Stromal cell of bone marrow (primary cell): ENCODE results near the gene TMEM53.
"Not testable (repeated sequence)": the region's sequence is repeated elsewhere in the genome, so short reads cannot be mapped to it uniquely, and the experiment has no call there.

ENCODE experiments used
- DNase-seq: peaks from one replicate; pipeline ENCODE4 v3.0.0-alpha.2; 2012; ENCODE audit warnings: low read depth

TMEM53 gene

DNA sequence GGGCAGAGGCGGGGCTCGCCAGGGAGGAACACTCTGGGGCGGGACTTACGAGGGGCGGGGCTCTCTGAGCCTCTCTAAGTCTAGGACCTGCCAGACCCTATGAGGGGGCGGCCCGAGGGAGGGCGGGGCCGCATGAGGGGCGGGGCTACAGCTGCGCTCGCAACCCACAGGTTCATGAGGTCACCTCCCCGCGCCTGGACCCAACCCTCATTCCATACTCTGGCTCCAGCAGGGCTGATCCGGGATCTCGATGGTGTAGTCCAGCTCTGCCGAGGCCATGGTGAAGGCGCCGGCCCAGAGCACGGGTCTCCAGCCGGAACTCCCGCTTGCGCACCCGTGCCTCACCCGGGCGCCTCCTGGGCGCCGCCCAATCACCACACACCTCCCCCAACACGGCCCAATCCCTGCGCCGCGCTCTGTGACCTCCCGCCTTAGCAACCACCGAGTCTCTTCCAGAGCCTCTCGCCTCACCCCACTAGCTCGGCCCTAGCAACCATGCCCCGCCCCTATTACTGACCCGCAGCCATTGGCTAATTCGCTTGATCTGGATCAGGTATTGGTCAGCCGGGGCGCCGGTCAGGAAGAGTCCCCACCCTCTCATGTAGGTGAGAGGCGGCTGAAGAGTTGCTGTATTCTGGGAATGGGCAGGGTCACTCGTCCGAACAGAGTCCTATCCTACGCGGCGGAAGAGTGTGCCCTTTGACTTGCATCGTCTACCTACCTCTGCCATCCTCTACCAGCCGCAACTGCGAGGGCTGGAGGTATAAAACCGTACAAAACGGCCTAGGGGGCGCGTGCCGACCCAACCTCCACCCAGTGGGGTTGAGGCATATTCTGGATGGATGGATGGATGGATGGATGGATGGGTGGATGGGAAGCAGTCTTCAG, at the start of gene TMEM53, which contains the start of gene ARMH1:
Gene TMEM53 (minus strand): TSS at position 369 of the 888 bp plus-strand sequence. CDS start 90 bp downstream, at position 279.
Gene ARMH1 (plus strand): TSS at position 602 of the 888 bp plus-strand sequence. CDS start 14,984 bp downstream, outside the sequence.
- DNase-seq = peak; percentile 99

DNA sequence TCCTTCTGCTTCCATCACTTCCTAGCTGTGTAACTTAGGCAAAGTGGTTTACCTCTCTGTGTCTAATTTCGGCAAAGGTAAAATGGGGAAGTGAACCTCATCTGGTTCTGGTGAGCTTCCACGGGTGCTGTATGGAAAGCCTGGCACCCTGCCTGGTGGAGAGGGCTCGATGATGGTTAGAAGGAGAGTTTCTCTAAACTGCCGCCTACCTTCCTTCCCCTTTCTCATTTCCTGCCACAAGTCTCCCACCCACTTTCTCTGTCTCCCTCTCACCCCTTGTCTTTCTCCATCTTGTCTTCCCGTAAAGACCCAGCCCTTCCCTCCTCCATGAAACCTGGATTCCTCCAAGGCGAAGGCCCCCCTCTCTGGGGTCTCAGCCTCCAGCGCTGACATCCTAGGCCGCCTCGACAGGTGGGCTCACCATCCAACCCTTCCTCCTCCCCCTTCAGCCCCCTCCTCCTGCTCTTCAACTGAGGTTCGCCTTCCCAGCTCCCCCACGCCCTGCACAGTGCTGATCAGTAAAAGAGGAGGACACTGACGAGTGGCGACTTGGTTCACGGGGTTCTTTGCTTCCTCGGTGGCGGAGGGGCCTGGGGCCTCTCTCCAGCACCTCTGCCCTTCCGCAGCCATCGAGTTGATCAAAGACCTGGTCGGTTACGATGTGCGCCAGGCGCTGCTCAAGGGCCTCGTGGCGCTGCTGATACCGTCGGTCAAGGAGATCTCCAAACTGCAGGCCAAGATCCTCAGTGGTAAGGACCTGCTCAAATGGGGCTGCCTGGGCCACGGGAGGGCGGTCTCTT, 49.4 kb upstream of the TMEM53 start:
- DNase-seq = no peak

DNA sequence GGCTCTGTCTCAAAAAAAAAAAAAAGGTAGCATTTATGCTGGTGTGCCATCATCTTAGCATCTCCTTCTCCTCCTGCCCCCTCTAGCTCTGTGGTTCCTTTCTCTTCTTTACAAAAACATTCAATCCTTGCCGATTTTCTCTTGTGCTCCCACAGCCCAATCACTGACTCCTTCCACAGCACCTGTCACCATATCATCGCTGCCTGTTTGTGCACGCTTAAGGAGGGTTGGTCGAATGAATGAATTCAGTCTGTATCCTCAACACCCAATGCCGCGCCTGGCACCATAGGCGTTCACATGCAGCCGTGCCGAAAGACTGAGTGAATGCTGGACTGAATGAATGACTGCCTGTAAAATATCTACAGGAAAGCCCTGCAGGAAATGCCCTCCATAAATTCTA, 48.8 kb upstream of the TMEM53 start:
- no peak for DNase-seq

DNA sequence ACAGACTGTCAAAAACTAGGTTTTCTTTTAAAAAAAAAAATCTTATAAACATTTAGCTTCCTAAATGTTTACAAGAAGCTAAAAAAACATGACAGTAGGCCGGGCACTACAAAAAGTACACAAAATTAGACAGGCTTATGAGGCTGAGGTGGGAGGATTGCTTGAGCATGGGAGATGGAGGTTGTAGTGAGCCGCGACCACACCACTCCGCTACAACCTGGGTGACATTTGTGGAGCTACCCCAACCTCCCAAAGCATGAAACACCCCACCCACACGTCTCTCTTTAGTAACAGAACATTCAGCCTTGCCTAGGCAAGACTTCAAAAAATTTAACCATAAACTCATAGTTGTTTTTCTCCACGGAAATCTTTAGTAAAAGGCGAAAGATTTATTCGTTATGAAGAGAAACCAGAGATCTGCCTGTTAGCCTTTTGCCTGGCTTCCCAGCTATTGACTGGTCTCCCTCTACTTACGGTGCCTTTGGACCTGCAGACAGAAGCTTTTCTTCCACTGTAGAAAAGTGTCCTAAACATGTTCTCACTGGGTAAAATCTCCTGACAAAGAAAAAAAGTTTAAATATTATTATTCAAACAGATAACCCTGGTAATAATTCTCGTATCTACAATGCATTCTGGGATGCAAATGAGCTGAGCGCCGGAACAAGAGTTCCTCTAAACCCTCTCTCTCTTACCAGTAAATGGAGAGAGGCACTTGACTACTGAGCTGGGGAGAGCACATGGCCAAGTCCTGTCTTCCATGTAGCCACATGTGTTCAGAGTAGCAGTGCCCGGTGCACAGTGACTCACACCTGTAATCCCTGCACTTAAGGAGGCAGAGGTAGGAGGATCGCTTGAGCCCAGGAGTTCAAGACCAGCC, 47.4 kb upstream of the TMEM53 start:
- peak; percentile 44 for DNase-seq

DNA sequence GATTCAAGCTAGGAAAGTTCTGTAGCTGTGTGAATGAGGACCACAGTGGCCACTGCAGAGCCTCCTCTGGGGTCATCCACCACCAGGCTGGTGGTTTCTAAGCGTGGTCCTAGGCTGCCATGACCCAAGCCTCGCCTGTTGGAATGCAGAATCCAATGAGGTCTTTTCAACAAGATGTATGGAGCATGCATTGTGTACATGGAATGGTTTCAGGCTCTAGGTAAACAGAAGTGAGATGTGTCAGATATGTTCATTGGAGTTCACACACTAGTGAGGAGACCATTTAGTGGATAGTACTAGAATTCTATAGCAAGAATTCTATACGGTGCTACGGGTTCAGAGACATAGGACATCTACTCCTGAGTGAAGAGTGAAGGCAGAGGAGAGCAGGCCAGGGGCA, 46.0 kb upstream of the TMEM53 start:
- DNase-seq = no peak

DNA sequence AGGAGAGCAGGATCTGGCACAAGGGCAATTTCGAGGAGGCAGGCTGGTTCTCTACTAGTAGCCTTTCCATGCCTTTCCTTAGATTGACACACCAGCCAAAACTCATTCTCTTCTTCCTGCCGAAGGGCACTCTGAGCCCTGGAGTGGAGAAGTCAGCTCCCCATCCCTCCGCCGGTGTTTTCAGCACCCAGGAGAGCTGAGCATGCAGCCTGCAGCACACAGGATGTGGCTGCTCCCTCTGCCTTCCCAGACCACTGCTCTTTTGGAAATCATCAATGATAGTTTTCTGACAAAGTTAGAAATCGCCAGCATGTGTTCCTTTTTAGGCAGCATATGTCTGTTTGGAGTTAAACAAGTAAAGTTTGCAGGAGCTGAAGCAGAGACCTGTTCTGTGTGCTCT, 45.0 kb upstream of the TMEM53 start:
- DNase-seq = no peak

DNA sequence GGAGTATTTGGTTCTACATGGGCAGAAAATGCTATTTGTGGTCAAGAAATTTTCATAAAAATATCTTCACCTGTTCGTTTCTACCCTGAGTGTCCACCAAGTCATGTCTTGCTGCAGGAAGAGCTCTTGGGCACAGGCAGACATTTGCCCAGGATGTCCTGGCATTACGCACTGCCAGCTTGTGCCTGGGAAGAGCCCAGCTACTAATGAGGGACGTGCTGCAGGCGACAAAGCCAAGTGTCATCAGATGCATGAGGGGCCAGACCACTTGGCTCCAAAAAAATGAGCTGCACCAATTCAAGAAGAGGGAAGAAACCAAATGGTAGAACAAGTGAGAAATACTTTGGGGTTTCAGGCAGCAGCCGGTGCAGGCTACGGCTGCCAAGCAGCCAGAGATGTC, 43.8 kb upstream of the TMEM53 start:
- DNase-seq = no peak

DNA sequence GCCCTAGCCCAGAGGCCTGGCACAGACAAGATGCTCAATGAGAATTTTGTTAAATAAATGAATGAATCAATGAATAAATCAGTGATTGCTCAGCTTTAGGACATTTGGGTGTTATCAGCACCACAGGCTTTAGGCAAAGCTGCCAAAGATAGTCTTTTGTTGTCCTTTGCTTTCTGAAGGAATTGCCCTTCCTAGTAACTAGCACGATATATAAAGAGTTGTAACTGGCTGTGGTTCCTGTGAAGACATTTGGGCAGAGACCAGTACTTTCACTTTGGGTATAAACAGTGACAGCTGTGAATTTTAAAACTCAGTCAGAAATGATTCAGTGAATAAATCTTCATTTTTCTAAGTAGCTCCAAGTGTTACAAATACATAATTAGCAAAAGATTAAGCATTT, 43.4 kb upstream of the TMEM53 start:
- no peak for DNase-seq

DNA sequence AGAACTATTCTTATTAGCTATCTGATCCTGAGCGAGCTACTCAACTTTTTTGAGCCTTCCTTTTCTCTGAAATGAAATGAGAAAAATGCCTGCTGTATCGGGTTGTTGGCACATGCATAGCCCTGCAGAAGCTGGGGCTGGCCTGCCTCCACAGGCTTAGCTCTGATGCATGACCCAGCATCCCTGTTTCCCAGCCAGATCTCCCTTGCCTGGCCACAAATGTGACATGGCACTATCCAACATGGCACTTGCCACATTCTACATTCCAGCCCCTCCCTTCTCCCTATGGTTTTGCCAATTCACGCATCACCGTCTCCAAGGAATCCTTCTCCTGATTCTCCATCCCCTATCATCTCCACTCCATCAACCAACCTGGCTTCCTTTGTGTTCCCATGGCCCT, 42.9 kb upstream of the TMEM53 start:
- no peak for DNase-seq

DNA sequence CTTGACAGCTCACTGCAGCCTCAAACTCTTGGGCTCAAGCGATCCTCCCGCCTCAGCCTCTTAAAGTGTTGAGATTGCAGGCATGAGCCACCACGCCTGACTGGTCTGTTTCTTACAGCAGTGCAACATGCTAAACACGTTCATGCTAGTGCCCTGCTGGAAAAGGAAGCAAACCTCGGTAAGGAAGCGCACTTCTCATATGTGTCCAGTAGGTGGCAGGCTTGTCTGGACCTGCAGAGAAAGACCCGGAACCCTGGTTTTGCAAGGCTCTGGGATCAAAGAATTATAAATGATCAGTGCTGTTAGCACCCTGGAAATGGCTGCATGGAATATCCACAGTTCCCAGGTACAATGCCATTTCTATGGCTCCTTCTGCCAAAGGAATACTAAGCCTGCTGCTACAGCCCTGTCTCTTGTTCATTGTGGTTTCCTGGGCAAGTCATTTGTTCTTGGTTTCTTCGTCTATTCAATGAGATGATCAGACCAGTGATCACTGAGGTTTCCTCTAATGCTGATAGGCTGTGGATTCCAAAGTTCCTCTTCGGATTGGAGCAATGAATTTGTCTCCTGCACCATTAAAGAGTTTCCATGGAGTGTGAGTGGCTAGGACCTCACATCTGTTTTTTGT, 40.8 kb upstream of the TMEM53 start:
- peak; percentile 53 for DNase-seq

DNA sequence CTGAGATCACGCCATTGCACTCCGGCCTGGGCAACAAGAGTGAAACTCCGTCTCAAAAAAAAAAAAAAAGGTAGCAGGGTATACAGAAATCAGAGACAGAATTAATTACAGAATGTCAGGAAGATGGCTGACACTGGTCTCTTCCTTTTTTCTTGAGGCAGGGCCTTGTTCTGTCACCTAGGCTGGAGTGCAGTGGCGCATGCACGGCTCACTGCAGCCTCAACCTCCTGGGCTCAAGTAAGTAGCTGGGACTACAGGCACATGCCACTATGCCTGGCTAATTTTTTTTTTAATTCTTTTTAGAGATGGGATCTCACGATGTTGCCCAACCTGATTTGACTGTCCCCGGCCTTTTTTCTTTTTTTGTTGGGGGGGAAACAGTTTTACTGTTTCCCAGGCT, 40.3 kb upstream of the TMEM53 start:
- DNase-seq = no peak

DNA sequence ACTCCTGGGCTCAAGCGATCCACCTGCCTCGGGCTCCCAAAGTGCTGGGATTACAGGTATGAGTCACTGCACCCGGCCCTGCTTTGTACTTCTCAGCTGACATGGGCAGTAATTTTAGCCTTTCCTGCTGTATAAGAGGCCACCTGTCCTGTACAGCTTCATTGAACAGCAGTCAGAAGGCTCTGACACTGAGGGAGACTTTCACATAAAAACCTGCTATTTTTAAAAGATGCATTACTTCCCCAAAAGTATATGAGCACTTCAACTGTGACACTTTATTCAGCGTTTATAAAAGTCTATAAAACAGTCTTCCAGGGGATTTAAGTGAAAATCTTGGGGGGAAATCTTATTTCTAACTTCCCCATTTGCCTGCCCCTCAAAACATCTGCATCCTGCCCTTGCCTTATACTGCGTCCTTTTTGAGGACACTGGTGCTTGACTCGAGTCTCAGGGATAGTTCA, 39.1 kb upstream of the TMEM53 start:
- no peak for DNase-seq

DNA sequence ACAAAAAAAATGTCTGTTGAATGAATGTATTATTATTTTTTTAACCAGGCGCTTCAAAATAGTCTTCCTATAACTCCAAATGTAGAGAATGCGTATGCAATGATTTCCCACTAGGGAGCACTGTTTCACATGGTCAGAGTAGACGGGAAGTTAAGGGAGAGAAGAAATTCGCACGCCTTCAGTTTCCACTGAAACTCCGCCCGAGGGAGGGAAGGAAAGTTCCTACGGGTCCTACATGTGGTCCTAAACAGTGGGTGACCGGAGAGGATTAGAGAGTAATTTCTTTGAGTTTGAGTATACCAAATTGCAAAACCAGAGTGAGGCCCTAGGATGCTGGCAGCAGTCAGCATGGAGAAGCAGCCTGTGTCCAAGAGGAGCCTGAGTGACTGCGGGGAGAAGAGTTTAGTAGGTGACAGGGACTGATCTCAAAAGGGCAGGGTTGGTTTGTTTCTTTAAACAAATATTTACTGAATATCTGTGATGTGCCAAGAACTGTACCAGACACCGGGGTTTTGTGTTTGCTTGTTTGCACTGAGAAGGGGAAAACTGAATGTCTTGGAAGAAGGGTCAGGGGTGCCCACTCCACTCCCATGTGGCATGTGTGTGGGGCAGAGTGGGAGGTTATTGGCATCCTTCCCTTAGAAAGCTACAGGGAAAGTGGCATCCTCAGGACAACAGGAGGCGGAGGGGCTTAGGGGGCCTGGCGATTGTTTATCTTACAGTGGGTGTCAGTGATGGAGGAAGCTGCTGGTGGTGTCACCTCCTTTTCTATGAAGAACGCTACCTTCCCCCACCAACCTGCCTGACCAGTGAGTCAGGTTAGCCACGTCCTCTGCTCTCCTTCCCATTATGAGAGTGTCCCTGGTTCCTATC, 33.9 kb upstream of the TMEM53 start:
- peak; percentile 54 for DNase-seq

DNA sequence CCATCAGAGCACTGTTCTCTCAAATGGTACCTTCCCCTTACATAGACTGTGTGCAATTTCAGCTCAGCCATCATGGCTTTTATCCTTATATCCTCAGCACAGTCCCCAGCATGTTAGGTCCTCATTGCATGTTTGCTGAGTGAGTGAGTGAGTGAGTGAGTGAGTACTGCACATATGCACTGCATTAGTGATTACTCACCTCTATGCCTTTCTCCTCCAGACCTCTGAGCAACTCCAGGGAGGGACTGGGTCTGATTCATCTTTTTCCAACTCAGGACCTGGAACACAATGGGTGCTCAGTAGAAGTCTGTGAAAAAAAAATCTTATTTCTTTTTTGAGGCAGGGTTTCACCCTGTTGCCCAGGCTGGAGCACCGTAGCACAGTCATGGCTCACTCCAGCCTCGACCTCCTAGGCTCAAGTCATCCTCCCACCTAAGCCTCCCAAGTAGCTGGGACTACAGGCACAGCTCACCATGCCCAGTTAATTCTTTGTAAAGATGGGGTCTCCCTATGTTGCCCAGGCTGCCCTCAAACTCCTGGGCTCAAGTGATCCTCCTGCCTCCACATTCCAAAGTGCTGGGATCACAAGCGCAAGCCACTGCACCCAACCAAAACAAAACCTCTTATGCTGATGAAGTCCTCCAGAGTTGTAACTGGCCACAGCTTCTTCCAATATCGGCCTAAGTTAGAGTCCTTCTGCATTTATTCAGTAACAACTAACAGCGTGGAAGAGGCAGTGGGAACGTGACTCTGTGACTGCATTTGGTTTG, 33.0 kb upstream of the TMEM53 start:
- peak; percentile 93 for DNase-seq

DNA sequence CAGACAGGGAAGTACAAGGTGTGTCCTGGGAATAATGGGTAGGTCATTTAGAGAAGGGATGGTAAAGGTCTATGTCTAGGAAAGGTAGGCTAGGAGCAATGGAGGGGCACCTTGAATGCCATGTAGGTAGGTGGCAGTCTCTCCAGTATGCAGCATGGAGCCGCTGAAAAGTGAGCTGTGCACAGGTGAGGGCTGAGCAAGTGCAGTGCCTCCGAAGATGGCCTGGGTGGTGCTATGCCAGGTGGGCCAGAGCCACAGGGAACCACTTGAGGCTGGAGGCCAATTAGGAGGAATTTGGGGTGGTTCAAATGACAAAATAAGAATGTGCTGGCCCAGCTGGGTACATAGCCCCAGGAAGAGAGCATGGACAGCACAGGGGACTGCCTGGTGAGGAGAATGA, 31.7 kb upstream of the TMEM53 start:
- no peak for DNase-seq

DNA sequence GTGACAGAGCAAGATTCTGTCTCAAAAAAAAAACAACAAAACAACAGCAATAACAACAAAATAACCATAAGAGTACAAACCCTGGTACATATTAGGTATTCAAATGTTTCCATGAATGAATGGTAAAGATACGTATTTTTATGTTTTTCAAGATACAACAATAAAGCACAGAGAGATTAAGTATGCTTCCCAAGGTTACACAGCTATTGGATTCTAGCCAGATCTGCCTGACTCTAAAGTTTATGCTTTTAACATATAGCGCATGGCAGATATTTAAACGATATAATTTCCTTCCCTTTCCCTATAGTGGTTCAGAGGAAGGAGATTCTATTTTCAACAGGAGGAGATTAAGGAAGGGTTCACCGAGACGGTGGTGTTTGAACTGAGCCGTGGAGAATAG, 31.2 kb upstream of the TMEM53 start:
- no peak for DNase-seq

DNA sequence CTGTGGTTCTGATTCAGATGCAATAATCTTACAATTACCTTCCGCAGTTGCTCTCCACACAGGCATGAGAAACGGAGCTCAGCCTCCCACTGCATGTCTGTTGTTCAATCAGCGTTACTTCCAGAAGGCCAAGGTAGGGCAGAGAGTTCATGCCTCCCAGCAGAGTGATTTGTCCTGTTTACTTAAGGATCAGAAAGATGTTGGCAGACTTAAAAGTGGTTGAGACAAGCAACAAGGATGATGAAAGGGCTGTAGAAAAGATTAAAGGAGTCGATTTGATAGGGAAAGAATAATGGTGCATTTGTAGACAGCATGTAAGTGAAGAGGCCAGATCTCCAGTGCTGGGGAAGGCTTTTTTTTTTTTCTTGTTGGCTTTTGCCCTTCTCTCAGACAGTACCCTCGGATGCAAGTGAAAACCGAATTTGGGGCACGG, 26.9 kb upstream of the TMEM53 start:
- DNase-seq = no peak

DNA sequence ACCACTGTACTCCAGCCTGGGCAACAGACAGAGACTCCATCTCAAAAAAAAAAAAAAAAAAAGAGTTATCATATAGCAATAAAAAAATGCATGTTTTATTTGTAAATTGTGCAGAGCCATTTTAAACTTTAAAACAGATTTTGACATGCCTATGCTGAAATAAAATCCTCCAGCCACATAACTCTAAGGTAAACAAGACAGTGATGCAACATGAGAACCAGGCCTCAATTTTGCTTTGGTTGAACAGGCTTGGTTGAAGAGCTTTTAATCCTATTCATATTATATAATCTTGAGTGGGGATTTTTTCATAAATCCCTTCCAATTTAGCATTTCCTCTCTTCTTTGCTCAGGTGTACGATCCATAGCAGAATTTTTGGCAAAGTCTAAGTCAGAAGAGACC, 26.3 kb upstream of the TMEM53 start:
- DNase-seq = no peak

DNA sequence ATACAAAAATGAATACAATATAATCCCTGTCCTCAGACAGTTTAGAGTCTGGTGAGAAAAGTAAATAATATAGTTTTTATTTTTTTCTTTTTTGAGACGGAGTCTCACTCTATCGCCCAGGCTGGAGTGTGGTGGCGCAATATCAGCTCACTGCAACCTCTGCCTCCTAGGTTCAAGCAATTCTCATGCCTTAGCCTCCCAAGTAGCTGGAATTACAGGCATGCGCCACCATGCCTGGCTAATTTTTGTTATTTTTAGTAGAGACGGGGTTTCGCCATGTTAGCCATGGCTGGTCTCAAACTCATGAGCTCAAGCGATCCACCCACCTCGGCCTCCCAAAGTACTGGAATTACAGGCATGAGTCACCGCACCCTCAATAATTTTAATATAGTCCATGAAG, 25.1 kb upstream of the TMEM53 start:
- not testable (repeated sequence) for DNase-seq

DNA sequence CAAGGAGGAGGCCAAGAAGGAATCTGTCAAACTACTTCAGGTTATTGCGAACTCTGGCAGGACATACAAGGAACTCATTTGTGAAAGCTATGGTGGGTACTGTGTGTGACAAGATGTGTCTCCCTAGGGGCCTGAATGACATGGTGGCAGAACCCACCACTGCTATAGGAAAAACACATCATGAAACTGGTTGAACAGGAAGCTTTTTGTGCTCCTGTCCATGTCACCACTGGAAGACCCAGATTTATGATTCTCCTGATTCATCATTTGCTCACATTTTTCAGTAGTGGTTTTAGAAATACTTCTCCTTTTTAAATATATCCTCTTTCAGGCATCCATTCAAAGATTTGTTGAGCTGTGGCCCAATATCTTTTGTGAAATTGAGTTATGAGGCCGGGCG, 23.9 kb upstream of the TMEM53 start:
- no peak for DNase-seq
